Bone marrow (tissue), 2 donors: Measurements from ENCODE around the gene GCNT3.
"Not testable (repeated sequence)": the region's sequence is repeated elsewhere in the genome, so short reads cannot be mapped to it uniquely, and the experiment has no call there.

Experiments used
- DNase-seq, 2 donors: peaks; one replicate each; lab custom pipeline; 2025; lab: John Stamatoyannopoulos, UW

GCNT3 gene

DNA sequence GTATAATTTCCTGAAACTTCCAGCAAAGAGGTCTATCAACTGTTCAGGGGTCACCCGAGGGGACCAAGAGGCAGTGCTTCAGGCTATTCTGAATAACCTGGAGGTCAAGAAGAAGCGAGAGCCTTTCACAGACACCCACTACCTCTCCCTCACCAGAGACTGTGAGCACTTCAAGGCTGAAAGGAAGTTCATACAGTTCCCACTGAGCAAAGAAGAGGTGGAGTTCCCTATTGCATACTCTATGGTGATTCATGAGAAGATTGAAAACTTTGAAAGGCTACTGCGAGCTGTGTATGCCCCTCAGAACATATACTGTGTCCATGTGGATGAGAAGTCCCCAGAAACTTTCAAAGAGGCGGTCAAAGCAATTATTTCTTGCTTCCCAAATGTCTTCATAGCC lies 6.8 kb downstream of the GCNT3 start:
- no peak for DNase-seq

DNA sequence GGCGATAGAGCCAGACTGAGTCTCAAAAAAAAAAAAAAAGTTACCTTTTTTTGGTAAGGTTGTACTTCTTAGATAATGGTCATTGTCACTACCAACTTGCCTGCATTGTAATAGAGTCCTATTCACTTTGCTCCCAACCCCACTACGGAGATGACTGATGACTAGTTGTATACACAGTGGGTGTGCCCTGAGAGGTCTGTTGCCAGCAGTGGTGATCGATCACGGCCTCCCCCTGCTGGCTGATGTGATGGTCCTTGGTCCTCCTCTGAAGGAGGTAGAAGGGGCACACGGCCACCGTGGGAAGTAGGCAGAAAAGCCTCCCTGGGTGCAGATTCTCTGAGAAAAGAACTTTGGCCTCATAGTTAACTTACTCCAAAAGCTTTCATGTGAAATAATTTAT lies 10.7 kb downstream of the GCNT3 start:
- peak in 1 of 2 donors; percentile 46 for DNase-seq

DNA sequence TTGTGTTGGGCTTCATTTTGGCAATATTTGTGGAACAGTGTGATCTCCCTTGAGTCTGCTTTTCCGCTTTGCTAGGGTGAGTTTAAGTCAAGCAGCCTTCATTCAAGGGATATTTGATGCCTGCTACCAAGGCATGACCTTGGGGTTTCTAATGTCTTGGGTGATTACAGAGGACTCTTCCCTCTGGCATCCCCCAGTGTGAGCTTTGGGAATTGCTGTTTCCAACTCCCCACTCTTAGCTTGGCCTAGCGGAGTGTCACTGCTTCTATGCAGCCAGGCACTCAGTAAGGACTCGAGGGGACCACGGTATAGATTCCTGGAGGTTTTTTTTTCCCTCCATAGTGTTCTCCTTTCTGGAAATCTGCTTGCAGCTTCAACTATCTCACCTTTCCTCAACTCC lies 21.1 kb downstream of the GCNT3 start:
- DNase-seq: no peak

DNA sequence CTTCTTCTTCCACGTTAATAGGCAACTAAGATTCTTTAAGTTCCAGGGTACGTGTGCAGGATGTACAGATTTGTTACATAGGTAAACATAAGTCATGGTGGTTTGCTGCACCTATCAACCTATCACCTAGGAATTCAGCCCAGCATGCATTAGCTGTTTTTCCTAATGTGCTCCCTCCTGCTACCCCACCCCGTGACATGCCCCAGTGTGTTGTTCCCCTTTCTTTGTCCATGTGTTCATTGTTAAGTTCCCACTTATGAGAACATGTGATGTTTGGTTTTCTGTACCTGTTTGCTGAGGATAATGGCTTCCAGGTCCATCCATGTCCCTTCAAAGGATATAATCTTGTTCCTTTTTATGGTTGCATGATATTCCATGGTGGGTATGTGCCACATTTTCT lies 24.6 kb downstream of the GCNT3 start:
- DNase-seq: no peak

DNA sequence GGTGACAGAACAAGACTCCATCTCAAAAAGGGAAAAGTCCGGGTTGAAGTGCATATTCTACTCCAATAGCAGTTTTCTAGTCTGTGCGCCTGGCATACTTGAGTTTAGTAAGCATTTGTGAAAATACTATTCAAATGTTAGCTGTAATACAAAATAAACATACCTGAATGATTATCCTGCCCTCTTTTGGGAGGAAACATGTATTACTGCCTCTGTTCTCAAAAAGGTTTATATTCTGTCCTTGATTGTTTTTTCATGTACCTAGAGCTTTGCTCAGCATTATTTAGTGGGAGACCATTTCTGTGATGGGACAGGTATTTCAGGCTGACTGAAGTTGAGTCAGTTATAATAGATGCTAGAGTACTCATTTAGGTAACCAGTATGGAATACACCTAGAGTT lies 25.9 kb downstream of the GCNT3 start:
- not testable (repeated sequence) for DNase-seq

DNA sequence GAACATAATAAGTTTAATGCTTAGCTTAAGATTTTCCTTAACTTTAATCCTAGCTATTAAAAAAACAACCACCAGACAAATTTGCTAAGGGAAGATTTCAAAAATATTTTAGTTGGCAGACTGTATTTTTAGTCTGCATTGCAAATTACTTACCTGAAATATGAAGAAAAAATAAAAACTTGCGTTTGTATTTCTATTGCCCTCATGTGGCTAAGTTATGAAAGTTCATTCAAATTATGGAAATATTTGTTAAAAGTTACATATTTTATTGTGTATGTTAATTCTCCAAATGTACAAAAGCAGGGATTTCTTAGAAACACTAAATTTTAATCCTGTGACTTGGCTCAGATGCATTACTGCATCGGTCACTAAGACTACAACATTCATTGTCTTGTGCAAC lies 30.8 kb downstream of the GCNT3 start:
- no peak for DNase-seq

DNA sequence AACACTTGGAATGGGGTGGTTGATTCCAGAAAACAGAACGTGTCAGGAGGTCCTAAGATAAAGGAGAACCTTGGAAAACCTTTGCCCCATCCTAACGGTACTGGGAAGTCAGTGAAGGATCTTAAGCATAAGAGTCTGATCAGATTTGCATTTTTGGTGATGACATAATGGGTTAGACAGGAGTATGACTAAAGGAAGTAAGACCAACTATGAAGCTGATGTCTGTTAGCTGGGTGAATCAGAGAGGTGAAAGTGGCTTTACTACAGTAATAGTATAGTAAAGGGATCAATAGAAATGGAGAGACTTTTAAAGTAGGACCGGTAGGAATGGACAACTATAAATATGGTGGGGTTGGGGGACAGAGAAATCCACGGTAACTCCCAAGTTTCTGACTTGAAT lies 33.2 kb downstream of the GCNT3 start:
- no peak for DNase-seq

DNA sequence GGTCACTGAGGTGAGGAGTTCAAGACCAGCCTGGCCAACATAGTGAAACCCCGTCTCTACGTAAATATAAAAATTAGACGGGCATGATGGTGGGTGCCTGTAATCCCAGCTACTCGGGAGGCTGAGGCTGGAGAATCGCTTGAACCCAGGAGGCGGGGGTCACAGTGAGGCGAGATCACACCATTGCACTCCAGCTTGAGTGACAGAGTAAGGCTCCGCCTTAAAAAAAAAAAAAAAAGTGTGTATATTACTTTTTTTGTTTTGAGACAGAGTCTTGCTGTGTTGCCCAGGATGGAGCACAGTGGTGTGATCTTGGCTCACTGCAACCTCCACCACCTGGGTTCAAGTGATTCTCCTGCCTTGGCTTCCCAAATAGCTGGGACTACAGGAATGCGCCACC lies 34.2 kb downstream of the GCNT3 start:
- not testable (repeated sequence) for DNase-seq

DNA sequence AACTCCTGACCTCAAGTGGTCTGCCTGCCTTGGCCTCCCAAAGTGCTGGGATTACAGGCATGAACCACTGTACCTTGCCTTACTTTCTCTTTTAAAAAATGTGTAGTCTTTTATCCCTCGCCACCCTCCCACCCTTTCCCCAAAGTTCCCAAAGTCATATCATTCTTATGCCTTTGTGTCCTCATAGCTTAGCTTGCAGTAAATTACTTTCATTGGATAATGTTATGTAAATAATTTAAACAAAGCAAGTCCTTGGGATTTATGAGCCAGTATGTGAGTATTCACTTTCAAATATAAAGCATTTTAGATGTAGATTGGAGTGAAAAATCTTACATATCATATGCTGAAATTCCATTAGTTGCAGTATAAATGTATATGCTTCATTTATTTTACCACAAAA lies 34.7 kb downstream of the GCNT3 start:
- no peak for DNase-seq

DNA sequence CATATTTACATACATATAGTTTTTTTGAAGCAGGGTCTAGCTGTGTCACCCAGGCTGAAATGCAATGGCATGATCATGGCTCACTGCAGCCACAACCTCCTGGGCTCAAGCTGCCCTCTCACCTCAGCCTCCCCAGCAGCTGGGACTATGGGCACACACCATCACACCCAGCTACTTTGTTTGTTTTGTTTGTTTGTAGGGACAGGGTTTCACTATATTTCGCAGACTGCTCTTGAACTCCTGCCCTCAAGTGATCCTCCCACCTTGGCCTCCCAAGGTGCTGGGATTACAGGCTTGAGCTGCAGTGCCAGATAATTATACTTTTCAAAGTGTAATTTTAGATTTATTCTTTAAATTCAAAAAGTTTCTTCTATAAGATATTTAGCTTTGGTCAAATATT lies 35.5 kb downstream of the GCNT3 start:
- no peak for DNase-seq

DNA sequence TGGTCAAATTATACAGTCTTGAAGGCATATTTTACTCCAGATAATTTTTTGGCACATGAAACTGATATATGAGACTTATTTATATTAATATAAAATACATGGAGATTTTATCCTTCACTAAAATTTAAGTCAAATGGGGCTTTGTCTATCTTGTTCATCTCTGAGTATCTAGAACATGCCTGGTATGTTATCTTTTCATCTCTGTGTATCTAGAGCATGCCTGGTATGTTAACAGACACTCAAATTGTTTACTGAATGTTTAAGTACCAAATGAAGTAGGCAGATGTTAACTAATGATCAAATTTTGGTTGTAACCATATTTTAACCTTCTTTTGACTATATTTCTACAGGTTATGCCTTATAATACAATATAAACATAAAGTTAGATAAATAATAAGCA lies 38.0 kb downstream of the GCNT3 start:
- DNase-seq: no peak

DNA sequence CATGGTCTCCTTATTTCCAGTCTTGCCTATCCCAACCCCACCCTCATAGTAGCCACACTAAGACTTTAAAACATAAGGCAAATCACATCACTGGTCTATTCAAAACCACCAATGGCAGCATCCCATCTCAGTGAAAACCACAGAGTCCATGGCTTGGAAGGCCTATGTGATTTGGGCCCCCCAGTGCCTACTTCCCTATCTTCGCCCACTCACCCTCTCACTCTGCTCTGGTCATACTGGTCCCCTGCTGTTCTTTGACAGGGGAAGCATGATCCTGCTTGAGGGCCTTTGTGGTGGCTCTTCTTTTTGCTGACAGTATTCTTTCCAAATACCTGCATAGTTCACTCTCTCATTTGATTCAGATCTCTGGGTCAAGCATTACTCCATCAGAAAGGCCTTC lies 42.5 kb downstream of the GCNT3 start:
- no peak for DNase-seq

DNA sequence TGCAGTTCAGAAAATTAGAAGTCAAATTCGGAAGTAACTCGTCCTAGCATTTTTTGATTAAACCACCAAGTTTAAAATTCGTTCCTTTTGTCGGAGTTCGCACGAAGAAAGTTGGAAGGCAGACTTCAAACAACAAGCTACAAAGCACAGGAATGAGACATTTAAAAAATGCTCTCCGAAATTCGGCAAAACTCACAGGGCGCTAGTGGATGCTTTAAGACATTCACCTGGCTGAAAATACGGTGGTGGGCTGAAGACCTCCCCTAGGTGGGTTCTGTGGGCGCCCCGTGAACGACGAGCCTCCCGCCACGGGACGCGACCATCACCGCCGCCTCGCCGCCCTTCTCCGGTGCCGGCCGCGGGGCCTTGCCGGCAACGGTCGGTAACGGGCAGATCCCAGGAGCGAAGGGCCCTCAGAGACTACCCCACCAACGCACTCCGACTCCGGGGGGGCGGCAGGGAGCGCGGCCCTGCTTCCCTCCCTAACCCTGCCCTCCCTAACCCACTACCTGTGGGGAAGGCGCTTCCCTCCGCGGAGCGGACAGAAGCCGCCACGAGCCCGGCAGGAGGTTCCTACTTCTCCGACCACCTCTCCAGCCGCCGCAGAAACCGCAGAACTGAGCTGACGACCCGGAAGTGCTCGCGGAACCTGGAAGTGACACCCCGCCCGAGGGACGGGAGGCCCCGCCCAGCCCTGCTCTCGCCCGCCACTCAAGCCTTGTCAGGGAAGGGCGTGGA lies 45.5 kb downstream of the GCNT3 start, which contains the start of gene GTF2A2:
GTF2A2 (minus strand) TSS at position 619 of the 738 bp plus-strand sequence. CDS start 5,238 bp downstream, outside the sequence.
- DNase-seq: peak; percentile 88 to 92

DNA sequence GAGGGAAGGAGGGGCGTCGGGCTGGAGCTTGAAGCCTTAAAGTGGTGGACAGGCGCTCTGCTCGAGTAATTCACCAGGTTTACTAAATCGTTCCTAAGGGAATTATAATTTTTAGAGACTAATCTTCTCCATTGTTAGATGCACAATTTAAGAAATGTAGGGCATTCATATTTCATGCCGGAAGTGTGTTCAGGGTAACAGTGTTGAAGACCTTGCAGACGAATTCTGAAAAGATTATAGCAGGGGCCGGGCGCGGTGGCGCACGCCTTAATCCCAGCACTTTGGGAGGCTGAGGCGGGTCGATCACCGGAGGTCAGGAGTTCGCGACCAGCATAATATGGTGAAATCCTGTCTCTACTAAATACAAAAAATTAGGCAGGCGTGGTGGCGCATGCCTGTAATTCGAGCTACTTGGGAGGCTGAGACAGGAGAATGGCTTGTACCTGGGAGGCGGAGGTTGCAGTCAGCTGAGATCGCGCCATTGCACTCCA lies 46.1 kb downstream of the GCNT3 start:
- no peak for DNase-seq

DNA sequence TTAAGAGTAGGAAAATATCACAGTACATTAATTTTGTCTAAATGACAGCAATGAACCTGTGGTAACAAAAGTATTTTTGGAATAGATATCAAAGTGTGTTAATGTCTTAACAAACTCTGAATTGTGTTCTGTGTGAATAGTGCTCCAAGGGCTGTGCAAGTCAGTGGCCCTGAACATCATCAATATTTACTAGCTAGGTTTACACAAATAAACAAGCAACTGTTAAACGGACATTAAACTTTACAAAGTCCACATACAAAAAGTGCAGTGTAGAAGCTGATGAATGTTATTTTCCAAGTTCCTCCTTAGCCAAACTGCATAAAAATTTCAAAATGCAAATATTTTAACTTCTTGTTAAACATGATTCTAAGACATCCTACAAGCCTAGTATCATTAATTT lies 47.8 kb downstream of the GCNT3 start:
- no peak for DNase-seq

DNA sequence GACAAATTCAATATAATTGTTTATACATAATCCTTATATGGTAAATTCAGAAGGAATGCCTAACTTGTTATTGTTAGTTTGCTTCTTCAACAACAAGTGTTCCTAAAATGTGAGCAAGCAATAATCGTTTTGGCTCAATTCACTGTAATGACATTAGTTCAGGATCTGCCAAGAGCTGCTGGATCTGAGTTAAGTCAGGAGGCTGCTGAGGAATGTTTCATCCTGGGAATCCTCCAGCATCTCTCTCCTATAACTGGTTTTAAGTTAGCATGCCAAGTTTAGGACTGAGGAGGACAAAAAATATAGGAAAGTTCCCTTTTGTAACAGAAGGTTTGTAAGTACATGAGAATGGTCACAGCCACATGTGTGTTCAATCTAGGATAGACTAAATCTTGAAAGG lies 50.7 kb downstream of the GCNT3 start:
- DNase-seq: no peak

DNA sequence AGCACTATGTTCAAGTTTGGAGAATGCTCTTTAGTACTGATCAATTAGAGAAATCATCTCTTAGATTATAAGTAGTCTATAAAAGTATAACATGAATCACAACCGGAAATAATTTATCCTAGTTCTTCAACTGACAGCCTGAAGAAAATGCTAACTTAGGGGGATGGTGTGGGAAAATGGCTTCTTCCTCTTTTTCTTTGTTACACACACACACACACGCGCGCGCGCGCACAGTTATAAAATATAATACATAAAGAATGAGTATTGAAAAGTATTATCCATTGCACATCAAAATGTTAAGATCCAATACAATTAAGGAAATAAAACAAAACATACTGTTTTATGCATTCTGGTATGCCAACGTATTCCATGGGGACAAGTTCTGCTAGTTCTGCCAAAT lies 57.0 kb downstream of the GCNT3 start:
- DNase-seq: peak in 1 of 2 donors; percentile 20
